Mucosa of stomach (tissue), 1 donor: ENCODE data around the gene SLC12A5.

Source experiments
- H3K27me3 ChIP-seq: one replicate; pipeline ENCODE4 v1.7.0; 2013; ENCODE audit warnings: mild to moderate bottlenecking, low read length; ENCODE audit not compliant: control insufficient read depth, insufficient read depth
- H3K36me3 ChIP-seq: one replicate; pipeline ENCODE4 v1.7.0; 2013; ENCODE audit warnings: low read length; ENCODE audit not compliant: control insufficient read depth, insufficient read depth
- H3K4me1 ChIP-seq: one replicate; pipeline ENCODE4 v1.7.0; 2013; ENCODE audit warnings: mild to moderate bottlenecking, low read length; ENCODE audit not compliant: control insufficient read depth, insufficient read depth
- H3K4me3 ChIP-seq: one replicate; pipeline ENCODE4 v1.7.0; 2013; ENCODE audit warnings: low read length
- H3K9ac ChIP-seq: one replicate; pipeline ENCODE4 v1.7.0; 2013; ENCODE audit warnings: mild to moderate bottlenecking, low read length, moderate library complexity
- H3K9me3 ChIP-seq: one replicate; pipeline ENCODE4 v1.7.0; 2013; ENCODE audit warnings: mild to moderate bottlenecking, low read length, moderate library complexity; ENCODE audit not compliant: control insufficient read depth
- donor health status: Pancreatic carcinoma.

SLC12A5 gene

DNA sequence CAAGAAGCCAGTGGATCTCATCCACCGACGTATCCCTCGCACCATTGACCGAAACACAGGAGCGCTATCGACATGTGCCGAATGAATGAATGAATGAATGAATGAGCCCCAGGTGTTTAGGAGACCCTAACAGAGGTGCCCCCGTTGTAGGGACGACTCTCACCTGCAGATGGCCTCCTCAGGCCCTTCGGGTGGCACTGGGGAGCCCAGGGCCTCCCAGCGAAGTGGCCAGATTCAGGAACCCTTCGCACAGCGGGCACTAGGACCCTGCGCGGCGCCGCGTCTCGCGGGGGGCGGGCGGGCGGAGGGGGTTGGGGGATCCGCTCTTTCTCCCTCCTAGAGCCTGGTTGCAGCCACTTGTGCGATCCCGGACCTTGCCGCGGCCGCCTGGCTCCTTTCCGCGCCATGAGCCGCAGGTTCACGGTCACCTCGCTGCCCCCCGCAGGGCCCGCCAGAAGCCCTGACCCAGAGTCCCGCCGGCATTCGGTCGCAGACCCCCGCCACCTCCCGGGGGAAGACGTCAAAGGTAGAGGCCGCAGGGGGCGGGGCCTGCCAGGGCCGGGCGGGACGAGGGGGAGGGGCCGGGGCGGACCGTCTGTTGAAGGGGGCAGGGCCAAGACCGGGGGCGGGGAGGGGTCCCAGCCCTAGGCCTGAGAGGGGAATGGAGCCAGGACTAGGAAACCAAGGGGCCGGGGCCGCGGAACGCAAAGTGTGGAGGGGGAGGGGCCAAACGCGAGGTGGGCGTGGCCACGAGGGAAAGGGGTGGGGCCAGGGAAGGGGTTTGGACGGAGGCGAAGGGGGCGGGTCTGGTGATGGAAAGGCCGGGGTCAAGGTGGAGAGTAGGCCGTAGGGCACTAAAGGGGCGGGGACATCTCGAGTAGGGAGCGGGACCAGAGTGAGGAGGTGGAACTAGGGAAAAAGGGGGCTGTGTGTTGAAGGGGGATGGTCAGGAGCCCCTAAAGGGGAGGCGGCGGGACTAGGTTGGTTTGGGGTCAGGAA lies 7.4 kb upstream of the SLC12A5 start:
- peaks cover 8% of the 10 kb centered on the region for H3K4me1 ChIP-seq
- H3K9me3 ChIP-seq: no peaks in the 10 kb centered on the region
- H3K9ac ChIP-seq: no peak overlapping the region
- no peak overlapping the region for H3K4me3 ChIP-seq
- peaks cover 38% of the 10 kb centered on the region for H3K27me3 ChIP-seq
- no peaks in the 10 kb centered on the region for H3K36me3 ChIP-seq

DNA sequence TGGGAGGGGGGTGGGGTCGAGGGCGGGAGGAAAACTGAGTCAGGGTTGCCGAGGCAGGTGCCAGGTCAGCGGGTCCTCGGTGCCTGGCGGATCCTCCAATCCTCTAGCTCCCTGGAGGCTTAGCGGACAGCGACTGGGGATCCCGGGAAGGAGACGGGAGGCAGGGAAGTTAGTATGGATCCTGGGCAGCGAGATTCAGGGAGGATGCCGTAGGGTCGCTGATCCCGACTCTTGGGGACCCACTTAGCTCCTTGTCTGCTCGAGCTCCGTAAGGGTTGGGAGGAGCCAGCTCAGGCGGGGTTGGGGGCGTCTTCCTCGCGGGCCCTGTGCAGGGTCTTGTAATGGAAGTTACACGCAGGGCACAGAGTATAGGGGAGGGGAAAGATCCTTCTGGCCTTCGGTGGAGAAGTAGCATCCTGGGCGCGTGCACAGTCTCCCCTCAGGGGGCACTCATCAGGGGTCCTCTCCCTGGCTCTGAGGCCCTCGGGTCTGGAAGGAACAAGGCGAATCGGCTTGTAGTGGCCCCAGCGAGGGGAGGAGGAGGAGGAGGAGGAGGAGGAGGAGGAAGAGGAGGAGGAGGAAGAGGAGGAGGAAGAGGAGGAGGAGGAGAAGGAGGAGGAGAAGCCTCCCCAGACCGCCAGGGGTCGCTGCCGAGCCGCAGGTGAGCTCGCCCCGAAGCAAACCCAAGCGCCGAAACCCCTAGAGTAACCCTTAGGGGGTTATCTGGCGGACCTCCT lies 6.4 kb upstream of the SLC12A5 start:
- Histone ChIP-seq H3K4me1 (peaks cover 8% of the 10 kb centered on the region), H3K27me3 (peaks cover 44% of the 10 kb centered on the region), H3K36me3 (no peaks in the 10 kb centered on the region), H3K4me3 (no peak overlapping the region), H3K9ac (no peak overlapping the region), H3K9me3 (no peaks in the 10 kb centered on the region)

DNA sequence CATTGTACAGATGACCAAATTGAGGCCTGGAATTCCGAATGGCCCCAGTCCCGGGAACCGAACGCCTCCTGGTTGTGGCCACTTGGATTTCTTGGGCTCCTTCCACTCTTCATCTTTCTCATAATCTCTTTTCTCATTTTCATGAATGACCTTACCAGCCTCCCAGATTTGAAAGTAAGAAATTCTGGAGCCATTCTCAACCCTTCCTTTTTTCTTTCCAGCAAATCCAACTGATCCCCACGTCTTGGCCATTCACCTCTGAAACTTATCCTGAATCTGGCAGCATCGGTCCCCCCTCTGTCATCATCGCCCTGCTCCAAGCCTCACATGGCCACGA lies 5.9 kb upstream of the SLC12A5 start:
- H3K9ac ChIP-seq: no peak overlapping the region
- peaks cover 47% of the 10 kb centered on the region for H3K27me3 ChIP-seq
- no peak overlapping the region for H3K4me3 ChIP-seq
- H3K9me3 ChIP-seq: no peaks in the 10 kb centered on the region
- H3K36me3 ChIP-seq: no peaks in the 10 kb centered on the region
- H3K4me1 ChIP-seq: peaks cover 8% of the 10 kb centered on the region

DNA sequence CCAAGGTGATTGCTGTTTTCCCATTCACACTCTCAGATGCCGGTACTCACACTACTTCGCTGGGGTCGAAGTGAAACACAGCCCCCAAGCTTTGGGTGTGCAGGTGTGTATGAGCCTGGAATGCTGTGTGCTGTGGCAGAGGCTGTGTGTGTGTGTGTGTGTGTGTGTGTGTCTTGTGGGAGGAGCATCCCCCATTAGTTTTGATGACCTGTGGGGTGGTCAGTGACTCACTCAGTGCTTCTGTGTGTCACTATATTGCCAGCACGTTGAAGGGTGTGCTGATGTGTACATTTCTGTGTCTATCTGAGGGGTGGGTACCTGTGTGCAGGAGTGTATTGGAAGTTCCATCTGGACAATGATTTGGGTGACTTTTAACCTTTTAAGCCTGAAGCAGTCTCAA lies 5.0 kb upstream of the SLC12A5 start:
- Histone ChIP-seq H3K27me3 (peaks cover 51% of the 10 kb centered on the region), H3K4me3 (no peak overlapping the region), H3K9me3 (no peaks in the 10 kb centered on the region), H3K9ac (no peak overlapping the region), H3K36me3 (no peaks in the 10 kb centered on the region), H3K4me1 (peaks cover 8% of the 10 kb centered on the region)

DNA sequence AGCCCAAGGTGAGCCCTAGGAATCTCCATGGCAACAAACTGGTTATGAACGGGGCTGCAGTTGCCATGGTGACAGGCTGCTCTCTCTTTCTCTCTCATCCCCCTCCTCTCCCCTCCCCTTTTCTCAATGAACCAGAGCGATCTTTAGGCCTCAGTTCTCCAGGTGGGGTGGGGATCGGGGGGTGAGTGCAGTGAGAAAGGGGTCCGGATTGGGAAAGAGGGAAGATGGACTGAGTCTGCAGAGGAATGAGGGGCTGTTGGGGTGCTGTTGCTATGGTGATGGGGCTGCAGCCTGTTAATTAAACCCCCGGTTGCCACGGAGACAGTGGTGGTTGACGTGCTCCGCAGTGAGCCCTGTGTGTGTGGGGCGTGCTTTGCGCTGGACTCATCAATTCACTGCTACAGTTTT lies 3.6 kb upstream of the SLC12A5 start:
- Histone ChIP-seq H3K4me3 (no peak overlapping the region), H3K27me3 (peaks cover 62% of the 10 kb centered on the region), H3K9ac (no peak overlapping the region)

GRCh38 chr20:46027245-46027853 lies 1.7 kb upstream of the SLC12A5 start:
- Histone ChIP-seq H3K36me3 (no peaks in the 10 kb centered on the region), H3K27me3 (peaks cover 71% of the 10 kb centered on the region), H3K4me1 (peaks cover 7% of the 10 kb centered on the region)

More for the DNA sequence above, 3.6 kb upstream of the SLC12A5 start:
- H3K4me1 ChIP-seq: peaks cover 8% of the 10 kb centered on the region
- no peaks in the 10 kb centered on the region for H3K36me3 ChIP-seq
- no peaks in the 10 kb centered on the region for H3K9me3 ChIP-seq

GRCh38 chr20:46028110-46028509 lies 905 bp upstream of the SLC12A5 start:
- no peaks in the 10 kb centered on the region for H3K4me1 ChIP-seq
- H3K9ac ChIP-seq: no peak overlapping the region
- H3K9me3 ChIP-seq: no peaks in the 10 kb centered on the region
- no peak overlapping the region for H3K4me3 ChIP-seq
- H3K36me3 ChIP-seq: no peaks in the 10 kb centered on the region
- H3K27me3 ChIP-seq: peaks cover 73% of the 10 kb centered on the region

More at GRCh38 chr20:46027245-46027853, 1.7 kb upstream of the SLC12A5 start:
- Histone ChIP-seq H3K4me3 (no peak overlapping the region), H3K9me3 (no peaks in the 10 kb centered on the region), H3K9ac (no peak overlapping the region)

GRCh38 chr20:46030284-46031013 lies 1.4 kb downstream of the SLC12A5 start:
- no peaks in the 10 kb centered on the region for H3K4me1 ChIP-seq
- H3K27me3 ChIP-seq: peaks cover 66% of the 10 kb centered on the region
- H3K9me3 ChIP-seq: no peaks in the 10 kb centered on the region
- H3K4me3 ChIP-seq: no peak overlapping the region
- no peaks in the 10 kb centered on the region for H3K36me3 ChIP-seq
- no peak overlapping the region for H3K9ac ChIP-seq

- no peaks in the 10 kb centered on the region for H3K9me3 ChIP-seq
- H3K27me3 ChIP-seq: peaks cover 66% of the 10 kb centered on the region
- no peaks in the 10 kb centered on the region for H3K36me3 ChIP-seq
- H3K9ac ChIP-seq: no peak overlapping the region
- no peaks in the 10 kb centered on the region for H3K4me1 ChIP-seq
- no peak overlapping the region for H3K4me3 ChIP-seq
These were observed 2.1 kb downstream of the SLC12A5 start for GRCh38 chr20:46031014-46031569.

GRCh38 chr20:46031701-46032254 lies 2.8 kb downstream of the SLC12A5 start:
- no peaks in the 10 kb centered on the region for H3K36me3 ChIP-seq
- no peak overlapping the region for H3K9ac ChIP-seq
- H3K4me3 ChIP-seq: no peak overlapping the region
- peaks cover 63% of the 10 kb centered on the region for H3K27me3 ChIP-seq
- no peaks in the 10 kb centered on the region for H3K4me1 ChIP-seq
- H3K9me3 ChIP-seq: no peaks in the 10 kb centered on the region

- no peaks in the 10 kb centered on the region for H3K36me3 ChIP-seq
- H3K4me3 ChIP-seq: no peak overlapping the region
- H3K4me1 ChIP-seq: no peaks in the 10 kb centered on the region
- H3K9ac ChIP-seq: no peak overlapping the region
- H3K9me3 ChIP-seq: no peaks in the 10 kb centered on the region
- peaks cover 48% of the 10 kb centered on the region for H3K27me3 ChIP-seq
These were observed 5.0 kb downstream of the SLC12A5 start for GRCh38 chr20:46034039-46034438.
